GDM1 (cell line): Measurements from ENCODE around the gene RYK.
"Not testable (repeated sequence)": the region's sequence is repeated elsewhere in the genome, so short reads cannot be mapped to it uniquely, and the experiment has no call there.

Experiments used
- DNase-seq: peaks from one replicate; lab custom pipeline; 2025; lab: John Stamatoyannopoulos, UW

RYK gene

DNA sequence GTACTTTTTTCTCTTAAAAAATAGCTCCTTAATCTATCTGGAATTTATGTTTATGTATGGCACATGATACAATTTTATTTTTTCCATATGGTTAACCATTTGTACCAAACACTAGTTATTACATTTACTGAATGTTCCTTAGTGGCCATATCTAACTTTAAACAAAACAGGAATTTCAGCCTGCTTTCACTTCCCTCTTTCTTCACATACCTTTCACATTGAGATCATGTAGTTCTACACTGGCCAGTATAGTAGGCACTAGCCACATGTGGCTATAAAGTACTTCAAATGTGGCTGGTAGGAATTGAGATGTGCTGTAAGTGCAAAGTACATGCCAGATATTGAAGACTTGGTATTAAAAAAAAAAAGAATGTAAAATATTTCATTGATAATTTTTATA is 4.7 kb upstream of the RYK start:
- no peak for DNase-seq

DNA sequence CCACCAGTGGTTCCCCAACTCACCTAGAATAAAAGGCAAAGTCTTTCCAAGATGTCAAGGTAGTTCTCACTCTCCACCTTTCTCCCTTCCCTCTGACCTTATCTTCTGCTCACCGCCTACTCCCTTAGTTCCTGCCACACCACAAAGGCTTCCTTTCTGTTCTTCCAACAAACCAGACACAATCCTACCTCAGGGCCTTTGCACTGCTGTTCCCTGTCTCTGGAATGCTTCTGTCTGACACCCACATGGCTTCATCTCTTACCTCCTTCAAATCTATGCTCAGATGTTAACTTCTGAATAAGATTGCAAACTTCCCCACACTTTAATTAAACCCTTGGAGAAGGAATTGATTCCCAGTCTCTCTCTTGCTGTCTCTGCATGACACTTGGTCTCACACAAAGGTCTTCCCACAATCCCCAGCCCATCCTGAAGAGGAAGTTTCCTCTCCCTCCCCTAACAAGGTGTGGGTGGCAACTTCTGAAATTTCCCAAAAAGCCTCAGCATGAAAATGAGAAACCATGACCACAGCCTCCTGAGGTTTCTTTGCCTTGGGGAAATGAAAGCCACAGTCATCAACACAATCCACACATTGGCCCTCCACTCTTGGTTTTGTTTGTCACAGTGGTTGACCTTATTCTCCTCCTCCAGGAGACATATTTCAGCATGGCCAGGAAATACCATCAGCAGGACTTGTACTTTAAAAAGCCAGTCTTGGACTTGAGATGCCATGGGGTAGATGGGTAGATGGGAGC is 3.0 kb upstream of the RYK start:
- DNase-seq: peak; percentile 44

DNA sequence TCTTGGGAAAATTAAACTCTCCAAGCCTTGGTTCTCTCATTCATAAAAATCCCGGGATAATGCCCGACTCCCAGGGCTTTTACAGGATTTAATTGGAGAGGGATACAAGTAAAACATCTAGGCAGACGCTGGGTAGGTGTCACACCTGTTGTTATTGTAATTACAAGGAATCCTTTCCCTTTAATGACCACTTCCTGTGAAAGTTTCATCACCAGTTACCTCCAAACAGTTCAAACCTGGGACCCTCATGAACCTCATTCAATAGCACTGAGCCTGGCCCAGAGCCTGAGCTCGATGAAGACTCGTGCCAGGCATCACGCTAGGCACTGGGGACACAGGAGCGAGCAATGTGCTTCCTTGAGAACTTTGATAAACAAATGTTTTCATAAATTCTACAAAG is 2.1 kb upstream of the RYK start:
- no peak for DNase-seq

DNA sequence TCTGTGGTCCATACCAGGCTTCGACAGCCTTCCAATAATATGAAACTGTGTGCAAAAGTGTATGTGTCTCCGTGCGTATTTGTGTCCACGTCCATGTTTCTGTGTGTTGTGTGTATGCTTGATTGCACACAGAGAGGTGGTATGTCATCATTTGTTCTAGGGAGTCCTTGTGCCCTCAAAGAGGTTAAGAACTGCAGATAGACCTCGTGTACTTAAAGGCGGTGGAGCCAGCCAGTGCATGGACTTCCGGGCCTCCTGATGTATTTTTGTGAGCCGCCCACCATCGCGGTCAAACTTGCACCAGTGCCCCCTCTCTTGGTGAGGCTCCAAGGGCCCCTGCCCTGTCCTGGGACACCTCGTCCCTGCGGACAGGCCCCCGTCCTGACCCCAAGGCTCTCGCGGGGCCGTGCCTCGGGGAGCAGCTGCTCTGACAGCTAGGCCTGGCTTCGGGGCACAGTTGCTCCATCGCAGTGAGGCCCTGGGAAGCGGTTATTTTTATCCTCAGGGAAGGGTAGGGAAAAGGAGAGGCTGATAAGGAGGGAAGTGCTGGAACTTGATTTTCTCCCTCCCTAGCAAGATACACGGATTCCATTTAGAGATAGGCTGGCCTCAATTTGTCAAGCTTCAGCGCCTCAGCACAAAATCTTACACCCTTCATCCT is 1.2 kb upstream of the RYK start:
- no peak for DNase-seq

DNA sequence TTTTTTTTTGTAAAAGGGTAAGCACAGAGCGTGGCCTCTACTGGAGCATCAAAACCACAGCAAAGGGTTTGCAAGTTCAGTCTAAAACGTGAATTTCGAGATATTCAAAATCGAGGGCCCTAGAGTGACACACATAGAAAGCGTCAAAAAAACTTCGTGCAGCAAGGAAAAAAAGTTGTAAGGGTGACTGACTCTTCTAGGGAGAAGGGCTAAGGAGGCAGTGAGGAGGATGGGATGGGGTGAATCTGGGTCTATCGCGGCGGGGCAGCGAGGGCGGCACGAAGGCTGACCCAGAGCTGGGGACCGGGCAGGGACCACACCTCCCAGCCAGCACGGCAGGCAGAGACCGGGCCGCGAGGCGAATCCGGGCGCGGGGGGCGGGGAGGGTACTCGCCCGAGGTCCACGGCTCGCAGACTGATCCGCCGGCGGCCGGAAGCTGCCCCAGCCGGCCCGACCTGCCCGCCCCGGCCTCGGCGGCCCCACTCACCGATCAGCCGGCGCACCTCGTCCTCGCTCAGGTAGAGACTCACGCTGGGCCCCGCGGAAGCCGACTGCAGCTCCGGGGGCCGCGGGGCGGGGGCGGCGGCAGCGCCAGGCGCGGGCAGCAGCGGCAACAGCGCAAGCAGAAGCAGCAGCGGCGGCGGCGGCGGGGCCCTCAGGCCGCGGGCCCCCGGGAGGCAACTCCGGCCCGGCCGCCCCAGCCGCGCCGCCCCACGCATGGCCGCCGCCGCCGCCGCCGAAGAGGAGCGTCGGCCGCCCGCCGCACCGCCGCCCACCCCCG is 533 bp downstream of the RYK start:
- no peak for DNase-seq

DNA sequence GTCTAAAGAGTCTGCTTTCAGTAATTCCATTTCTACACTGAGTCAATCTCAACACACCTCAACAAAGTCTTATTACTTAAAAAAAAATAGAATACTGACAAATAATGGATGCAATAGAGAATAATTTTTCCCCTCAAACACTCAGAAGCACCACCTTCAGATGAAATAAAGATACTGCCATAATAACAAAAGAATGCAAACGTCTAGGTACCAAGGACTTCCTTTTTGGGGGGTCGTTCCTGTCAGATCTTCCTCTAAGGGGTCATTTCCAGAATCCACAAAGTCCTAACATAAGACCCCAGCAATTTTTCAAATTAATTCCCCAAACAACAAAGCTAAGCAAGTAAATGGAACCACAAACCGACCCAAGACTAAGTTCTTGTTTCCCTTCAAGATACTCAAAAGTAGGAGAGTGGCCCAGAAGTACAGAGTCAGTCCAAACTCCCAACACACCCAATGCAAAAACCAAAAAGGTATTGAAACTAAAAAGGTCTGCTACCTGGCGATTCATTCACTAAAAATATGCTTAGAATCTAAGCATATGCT is 1.3 kb downstream of the RYK start:
- DNase-seq: no peak

DNA sequence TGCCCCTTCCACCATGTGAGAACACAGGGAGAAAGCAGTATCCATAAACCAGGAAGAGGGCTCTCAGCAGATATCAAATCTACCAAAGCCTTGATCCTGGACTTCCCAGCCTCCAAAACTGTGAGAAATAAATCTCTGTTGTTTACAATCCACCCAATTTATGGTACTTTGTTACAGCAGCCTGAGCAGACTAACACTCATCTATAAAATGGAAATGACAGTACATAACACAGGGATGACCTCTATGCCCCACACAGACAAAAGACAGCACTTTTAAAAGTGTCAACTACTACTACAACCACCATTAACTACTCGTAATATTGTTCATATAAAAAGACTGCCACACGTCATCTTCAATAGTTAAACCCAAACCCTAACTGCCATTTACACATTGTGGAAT is 5.7 kb downstream of the RYK start:
- DNase-seq: no peak

DNA sequence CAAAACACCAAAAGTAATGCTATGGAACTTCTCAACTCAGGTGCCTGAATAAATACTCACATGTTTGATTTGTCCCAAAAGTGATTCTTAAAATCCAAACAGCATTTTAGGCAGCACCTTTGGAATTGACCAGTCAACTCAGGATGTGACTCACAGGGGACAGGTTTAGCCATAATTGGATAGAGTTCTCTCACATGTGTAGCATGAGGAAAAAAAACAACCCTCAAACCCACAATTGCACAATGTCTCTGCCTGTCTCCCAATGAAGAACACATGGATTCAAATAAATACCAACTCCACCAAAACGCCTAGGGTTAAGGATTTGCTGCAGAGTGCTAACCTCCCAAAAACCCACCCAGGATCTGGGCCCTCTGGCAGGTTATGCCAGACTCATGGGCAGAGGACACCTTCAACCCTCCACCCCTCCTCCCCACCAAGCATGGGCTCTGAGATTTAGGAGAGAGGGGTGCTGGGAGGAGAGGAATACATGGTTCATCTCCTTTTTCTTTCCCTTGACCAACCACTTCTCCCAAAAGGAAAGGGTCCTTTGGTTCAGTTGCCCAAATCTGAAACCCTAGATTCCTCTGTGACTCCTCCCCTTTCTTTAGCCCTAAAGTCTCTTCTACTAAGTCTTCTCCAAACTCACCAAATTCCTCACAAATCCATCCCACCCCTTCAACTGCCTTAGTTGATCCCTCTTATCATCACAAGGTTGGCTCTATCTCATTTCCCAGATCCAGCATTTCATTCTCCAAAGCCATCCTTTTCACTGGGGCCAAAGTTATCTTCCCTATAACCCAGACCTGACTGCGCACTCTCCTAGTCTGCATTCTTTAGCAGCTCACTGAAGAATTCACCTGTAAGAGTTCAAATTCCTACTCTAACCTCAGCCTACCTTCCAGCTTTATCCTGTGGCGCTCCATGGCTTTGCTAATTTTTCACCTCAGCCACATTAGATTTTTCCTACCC is 7.7 kb downstream of the RYK start:
- DNase-seq: no peak

DNA sequence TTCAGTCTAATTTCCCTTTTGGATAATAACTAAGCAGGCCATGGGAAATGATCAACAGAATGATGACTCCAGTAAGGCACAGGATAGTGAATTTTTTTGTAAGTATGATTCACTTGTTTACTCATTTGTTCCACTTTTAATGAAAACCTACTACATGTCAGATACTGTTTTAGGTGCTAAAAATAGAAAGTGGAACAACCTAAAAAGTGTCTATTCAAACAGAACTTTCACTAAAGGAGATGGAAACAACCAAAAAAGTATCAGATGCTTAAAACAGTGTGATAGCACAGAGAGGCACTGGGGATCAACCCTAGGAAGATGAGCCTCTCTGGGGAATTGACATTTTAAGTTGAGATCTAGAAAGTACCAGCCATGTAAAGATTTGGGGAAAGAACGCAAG is 11.1 kb downstream of the RYK start:
- DNase-seq: no peak

DNA sequence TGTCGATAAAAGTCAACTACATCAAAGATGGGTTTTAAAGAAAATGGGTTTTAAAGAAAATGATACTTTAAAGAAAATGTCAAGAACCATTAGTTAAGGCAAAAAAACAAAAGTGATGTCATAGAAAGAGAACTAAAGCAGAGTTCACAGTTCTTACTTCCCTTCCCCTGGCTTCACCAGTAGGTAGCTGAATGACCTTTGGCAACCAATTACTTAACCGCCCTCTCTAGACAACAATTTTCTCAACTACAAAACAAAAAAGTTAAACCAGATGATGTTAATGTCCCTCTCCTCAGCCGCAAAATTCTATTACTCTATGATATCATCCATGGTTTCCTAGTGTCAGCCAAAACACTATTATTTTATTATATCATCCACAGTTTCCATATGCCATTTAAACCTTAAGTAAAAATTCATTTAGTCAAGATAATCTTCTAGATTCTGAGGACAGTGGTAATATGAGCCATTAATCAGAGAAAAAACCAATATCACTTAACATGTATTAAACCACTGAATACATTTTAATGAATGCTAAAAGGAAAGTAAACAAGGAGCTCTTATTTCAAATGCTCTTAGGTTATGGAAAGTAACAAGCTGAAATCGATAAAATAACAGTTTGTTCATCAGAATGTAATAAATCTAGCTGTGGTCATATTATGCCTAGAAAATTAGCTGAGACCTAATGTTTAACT is 13.1 kb downstream of the RYK start:
- DNase-seq: no peak

DNA sequence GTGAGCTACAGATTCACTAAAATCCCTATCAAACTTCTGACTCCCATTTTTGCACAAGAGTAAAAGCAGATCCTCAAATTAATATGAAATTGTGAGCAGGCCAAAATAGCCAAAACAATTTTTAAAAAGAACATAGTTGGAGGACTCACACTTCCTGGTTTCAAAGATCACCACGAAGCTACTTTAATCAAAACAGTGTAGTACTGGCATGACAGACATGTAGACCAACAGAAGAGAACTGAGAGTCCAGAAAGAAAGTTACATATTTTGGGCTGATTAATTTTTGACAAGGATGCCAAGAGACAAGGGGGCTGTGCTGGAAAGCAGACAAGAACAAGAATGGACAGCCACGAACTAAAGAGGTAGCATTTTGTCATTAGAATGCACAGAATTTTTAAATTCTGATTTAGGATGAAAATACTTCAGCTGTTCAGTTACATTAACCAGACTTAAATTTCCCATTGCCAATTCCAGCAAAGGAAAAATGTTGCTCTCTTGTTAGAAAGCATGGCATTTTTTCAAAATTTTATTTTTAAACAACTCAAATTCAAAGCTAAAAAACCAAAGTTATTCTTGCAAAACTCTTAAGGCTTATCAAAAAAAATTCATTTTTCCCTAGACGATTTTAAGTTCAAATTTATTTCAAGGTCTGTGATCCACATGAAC is 14.0 kb downstream of the RYK start:
- no peak for DNase-seq

DNA sequence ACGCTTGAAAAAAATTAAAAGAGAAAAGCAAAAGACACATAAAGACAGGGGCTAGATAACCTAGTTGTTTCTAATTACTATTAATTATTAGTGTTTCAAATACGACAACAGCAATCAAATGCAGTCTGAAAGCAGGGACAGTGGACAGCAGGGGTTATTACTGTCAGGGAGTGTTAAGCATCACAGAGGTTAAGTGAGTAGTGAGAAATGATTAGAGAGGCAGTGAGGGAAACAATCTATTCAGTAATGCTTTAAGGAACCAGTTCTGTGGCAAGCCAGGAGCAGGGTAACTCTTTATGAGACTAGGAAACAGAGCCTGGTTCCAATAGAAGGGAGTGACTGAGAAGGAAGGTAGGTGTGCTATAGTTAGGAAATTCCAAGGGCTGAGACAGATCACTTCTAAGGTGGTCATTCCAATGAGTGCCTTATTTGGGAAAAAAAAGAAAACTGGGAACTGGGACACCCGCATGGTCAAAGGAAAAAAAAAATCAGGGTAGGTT is 15.0 kb downstream of the RYK start:
- no peak for DNase-seq

DNA sequence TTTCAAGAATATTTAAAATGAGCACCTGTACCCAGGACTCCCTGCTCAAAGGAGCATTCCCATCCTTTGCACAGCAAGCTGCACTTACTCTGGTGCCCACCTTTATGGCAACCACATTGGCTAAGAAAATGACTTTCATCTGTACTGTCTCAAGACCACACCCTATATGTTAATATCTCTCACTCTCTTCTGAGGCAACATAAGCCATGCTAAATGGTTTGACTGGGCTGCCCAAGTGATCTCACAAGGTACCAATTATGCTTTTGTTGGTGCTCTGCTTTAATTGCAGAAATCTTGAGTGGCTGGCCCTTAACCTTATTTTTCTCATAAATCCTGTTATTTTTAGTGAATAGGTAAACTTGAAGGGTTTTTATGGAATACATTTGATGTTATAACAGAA is 17.7 kb downstream of the RYK start:
- DNase-seq: no peak

DNA sequence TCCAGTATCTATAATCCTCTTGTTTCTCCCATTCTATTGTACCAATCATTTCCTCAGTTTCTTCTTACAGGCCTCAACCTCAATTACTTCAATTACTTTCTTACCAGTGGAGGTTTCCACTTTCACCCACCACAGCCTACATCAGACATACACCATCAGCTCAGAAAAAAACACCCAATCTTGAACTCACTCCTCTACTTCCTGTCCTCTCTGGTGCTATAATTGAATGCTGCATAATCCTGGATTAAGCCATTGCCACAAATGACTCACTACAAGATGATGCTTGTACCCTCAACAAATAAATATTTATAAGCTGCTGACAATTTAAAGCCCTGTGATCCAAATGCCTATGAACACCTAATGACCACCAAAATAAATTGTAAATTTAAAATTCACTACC is 18.5 kb downstream of the RYK start:
- DNase-seq: no peak

DNA sequence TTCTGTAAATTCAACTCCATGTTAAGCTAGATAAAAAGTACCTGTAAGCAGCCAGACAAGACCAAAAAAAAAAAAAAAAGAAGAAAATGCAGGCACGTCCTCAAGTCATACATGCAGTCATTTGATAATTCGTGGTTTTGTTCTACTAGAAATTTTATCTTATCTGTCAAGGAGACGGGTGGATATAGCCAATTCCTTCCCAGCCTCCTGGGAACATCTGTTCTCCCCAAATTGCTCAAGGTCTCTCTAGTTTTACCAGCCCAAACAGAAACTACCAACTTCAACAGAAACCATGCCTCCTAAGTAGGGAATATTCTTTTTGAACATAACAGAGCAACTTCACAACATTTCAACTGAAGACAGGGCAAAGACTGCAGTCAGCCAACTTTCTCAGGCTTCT is 19.5 kb downstream of the RYK start:
- DNase-seq: no peak

DNA sequence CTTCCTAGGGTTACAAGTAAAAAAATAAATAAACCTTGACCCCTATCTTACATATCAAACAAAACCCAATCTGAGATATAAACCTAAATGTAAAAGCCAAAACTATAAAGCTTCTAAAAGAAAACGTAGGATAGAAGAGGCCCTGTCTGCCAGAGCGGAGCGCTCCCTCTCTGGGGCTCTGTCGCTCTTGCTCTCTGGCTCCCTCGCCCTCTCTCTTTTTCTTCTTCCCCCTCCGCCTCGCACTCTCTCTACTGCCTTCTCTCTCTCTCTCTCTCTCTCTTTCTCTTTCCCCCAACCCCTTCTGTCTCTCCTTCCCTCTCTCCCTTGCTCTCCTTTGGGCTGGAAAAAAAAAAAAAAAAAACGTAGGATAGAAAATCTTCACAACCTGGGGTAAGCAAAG is 21.6 kb downstream of the RYK start:
- no peak for DNase-seq

DNA sequence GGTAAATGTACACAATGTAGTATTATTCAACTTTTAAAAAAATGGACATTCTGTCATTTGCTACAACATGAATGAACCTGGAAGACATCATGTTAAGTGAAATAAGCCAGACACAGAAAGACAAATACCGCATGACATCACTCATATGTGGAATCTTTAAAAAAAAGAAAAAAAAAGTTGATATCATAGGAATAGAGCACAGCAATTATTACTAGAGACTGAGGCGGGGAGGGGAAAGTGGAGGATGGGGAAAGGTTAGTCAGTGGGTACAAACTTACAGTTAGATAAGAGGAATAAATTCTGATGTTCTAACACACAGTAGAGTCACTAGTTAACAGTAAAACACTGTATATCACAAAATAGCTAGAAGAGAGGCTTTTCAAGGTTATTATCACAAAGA is 22.2 kb downstream of the RYK start:
- no peak for DNase-seq

DNA sequence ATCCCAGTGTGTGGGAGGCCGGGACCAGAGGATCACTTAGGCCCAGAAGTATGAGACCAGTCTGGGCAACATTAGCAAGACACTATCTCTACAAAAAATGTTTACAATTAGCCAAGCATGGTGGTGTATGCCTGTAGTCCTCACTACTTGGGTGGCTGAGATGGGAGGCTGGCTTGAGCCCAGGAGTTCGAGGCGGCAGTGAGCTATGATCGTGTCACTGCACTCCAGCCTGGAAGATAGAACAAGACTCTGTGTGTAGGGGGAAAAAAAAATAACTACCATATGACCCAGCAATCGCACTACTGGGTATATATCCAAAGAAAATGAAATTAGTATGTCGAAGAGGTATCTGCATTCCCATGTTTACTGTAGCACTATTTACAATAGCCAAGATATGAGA is 22.6 kb downstream of the RYK start:
- no peak for DNase-seq

DNA sequence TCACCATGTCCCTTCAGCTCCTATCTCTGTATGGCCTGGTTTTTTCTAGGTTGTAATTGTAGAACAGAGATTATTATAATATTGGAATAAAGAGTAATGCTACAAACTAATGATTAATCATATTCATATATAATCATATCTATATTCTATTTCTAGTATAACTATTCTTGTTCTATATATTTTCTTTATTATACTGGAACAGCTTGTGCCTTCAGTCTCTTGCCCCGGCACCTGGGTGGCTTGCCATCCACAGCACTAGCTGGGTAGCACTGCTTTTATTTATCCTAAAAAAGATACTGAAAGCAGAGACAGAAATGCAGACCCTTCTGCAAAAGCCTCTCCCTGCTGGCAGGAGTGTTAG is 25.9 kb downstream of the RYK start:
- not testable (repeated sequence) for DNase-seq

DNA sequence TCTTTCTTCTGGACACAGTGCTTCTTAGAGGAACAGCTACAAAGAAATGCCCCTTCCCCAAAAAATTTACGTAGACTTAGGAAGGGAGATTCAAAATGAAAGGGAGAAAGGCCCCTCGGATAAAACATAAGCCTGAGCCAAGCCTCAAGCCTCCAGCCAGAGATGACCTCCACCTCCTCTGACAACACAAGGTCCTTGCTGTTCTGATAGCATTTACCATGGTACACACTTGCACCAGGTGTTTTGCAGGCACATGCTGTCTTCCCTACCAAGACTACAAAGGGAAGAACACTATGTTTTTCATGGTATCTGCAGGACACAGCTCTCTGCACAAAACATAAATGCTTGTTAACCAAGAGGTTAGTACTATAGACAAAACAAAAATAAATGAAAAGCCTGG is 27.8 kb downstream of the RYK start:
- DNase-seq: no peak
